Right lobe of liver (tissue), 6 donors: ENCODE measurements around the gene IGSF21. TPM values are rescaled to one million over a fixed set of nuclear protein-coding genes. Genes with fewer than 3 reads are reported as not detected.

Experiments used
- ATAC-seq, 4 donors: fragments of 200-7000 bp; cut with Tn5 transposase; one replicate each; pipeline ENCODE4 v1.9.1; 2020; ENCODE audit warnings: mild to moderate bottlenecking in 4 of 4, moderate library complexity in 4 of 4
- DNase-seq, 3 donors: peaks; one replicate each; pipeline ENCODE4 v3.0.0-alpha.2; 2020
- H3K27ac ChIP-seq, 3 donors: fragments of 200-600 bp; one replicate each; pipeline ENCODE4 v1.8.0; 2022
- H3K27me3 ChIP-seq, 2 donors: fragments of 200-600 bp; one replicate each; pipeline ENCODE4 v1.8.0; 2022
- H3K36me3 ChIP-seq, 4 donors: fragments of 200-600 bp; sonication (generic) in 1 of 4; one replicate each; pipeline versions ENCODE4 v1.5.1 to v1.8.0; 2017 to 2022; ENCODE audit warnings: control low read depth in 1 of 4
- H3K4me1 ChIP-seq, 4 donors: fragments of 200-600 bp; sonication (generic) in 1 of 4; one replicate each; pipeline versions ENCODE4 v1.5.1 to v1.8.0; 2017 to 2022; ENCODE audit warnings: control low read depth in 1 of 4
- H3K4me3 ChIP-seq, 3 donors: fragments of 200-600 bp; one replicate each; pipeline ENCODE4 v1.8.0; 2022
- H3K9me3 ChIP-seq, 4 donors: fragments of 200-600 bp; sonication (generic) in 1 of 4; one replicate each; pipeline versions ENCODE4 v1.5.1 to v1.8.0; 2017 to 2022; ENCODE audit warnings: control low read depth in 1 of 4
- CTCF ChIP-seq, 4 donors: fragments of 200-600 bp in 3 of 4; fragments of 450-650 bp in 1 of 4; IDR thresholded peaks; one replicate each; pipeline versions ENCODE4 v1.5.1 to v1.8.0; 2016 to 2022; ENCODE audit warnings: antibody characterized with exemption in 4 of 4, mild to moderate bottlenecking in 2 of 4
- POLR2A ChIP-seq: fragments of 450-650 bp; IDR thresholded peaks from one replicate; pipeline ENCODE4 v1.6.1; 2017; ENCODE audit warnings: antibody characterized with exemption, mild to moderate bottlenecking
- WGBS: methylation state at CpG from one replicate; pipeline ENCODE4 v1.1.6; 2018; ENCODE audit warnings: low coverage, low lambda C conversion rate; ENCODE audit not compliant: insufficient coverage; ENCODE audit errors: missing lambda C conversion rate; 5-methylcytosine and 5-hydroxymethylcytosine counted together
- intact Hi-C, 2 donors: fragments of 100-400 bp; cut with DNase I; formaldehyde crosslinking; loops; one replicate each; pipeline versions ENCODE4 v1.11.2 to v1.14.1; 2022
- total RNA-seq, 6 experiments: library from RNA; depleted of rRNA in 2 of 6; stranded (reverse); fragments of >200 nt in 2 of 6; fragmentation: NEBNext Ultra II Directional in 3 of 6; extraction: Animal tissue kit (Norgen Biotek cat#: 25700) in 3 of 6; gene quantifications; one replicate each; pipeline versions ENCODE4 v1.1.0 to v1.2.4, GENCODE V29; 2016 to 2023
- donor health status: DM: no; HTN: yes; CAD: no.
- donor health status: DM: no; HTN: no; CAD: no.
- donor health status: DM: no; HTN: no; CAD: no.
- donor health status: DM: no; HTN: yes; CAD: no.
- donor health status: DM: no; HTN: yes; CAD: no.

Gene IGSF21
- total RNA-seq, 6 experiments from 2014 or later = 0.34 to 2.0 (median 0.71) TPM

GRCh38 chr1:18142471-18142870 lies 34.9 kb downstream of the IGSF21 start:
- intact Hi-C loops = no loop called here
- Histone ChIP-seq H3K27me3 (no peaks in the 10 kb centered on the region), H3K27ac (no peak overlapping the region), H3K9me3 (no peaks in the 10 kb centered on the region), H3K4me3 (no peak overlapping the region), H3K36me3 (no peaks in the 10 kb centered on the region), H3K4me1 (no peaks in the 10 kb centered on the region)
- DNase-seq (no peak), ATAC-seq (no peak)
- 83% methylated on average over 1 of the region's 6 CpGs for WGBS
- TF ChIP-seq CTCF (IDR thresholded peaks at IDR 0.05) (no peak), POLR2A (no peak)

GRCh38 chr1:18142969-18143368 lies 35.4 kb downstream of the IGSF21 start:
- TF ChIP-seq CTCF (IDR thresholded peaks at IDR 0.05) = no peak
- TF ChIP-seq POLR2A = no peak
- Histone ChIP-seq H3K4me3 (no peak overlapping the region), H3K4me1 (no peaks in the 10 kb centered on the region), H3K36me3 (no peaks in the 10 kb centered on the region), H3K27ac (no peak overlapping the region), H3K9me3 (no peaks in the 10 kb centered on the region), H3K27me3 (no peaks in the 10 kb centered on the region)
- DNase-seq = no peak
- ATAC-seq = no peak
- intact Hi-C loops = no loop called here
- WGBS = no CpG with 5 or more reads among the region's 8 CpGs

GRCh38 chr1:18144062-18144461 lies 36.5 kb downstream of the IGSF21 start:
- ATAC-seq = no peak
- H3K4me3 ChIP-seq = no peak overlapping the region
- no peaks in the 10 kb centered on the region for H3K9me3 ChIP-seq
- H3K27me3 ChIP-seq = no peaks in the 10 kb centered on the region
- H3K27ac ChIP-seq = no peak overlapping the region
- DNase-seq = no peak
- intact Hi-C loops = no loop called here
- TF ChIP-seq CTCF (IDR thresholded peaks at IDR 0.05) = no peak
- TF ChIP-seq POLR2A = no peak
- no peaks in the 10 kb centered on the region for H3K36me3 ChIP-seq
- WGBS = 72% methylated on average over 3 of the region's 6 CpGs
- no peaks in the 10 kb centered on the region for H3K4me1 ChIP-seq

GRCh38 chr1:18144916-18145647 lies 37.5 kb downstream of the IGSF21 start:
- ATAC-seq (no peak), DNase-seq (no peak)
- H3K4me3 ChIP-seq = no peak overlapping the region
- H3K4me1 ChIP-seq = no peaks in the 10 kb centered on the region
- no peak overlapping the region for H3K27ac ChIP-seq
- intact Hi-C loops = no loop called here
- H3K27me3 ChIP-seq = no peaks in the 10 kb centered on the region
- WGBS = 57% methylated on average over 9 of the region's 13 CpGs
- no peaks in the 10 kb centered on the region for H3K36me3 ChIP-seq
- no peak for TF ChIP-seq POLR2A
- TF ChIP-seq CTCF (IDR thresholded peaks at IDR 0.05) = no peak
- H3K9me3 ChIP-seq = no peaks in the 10 kb centered on the region
